SIG-M5 treated with dmso at 0.1 percent for 504 hours (cell line): ENCODE results near the gene ZKSCAN5.

Source experiments
- DNase-seq: peaks from one replicate; lab custom pipeline; 2025; ENCODE audit not compliant: unreplicated experiment; lab: John Stamatoyannopoulos, UW

The ZKSCAN5 gene

DNA sequence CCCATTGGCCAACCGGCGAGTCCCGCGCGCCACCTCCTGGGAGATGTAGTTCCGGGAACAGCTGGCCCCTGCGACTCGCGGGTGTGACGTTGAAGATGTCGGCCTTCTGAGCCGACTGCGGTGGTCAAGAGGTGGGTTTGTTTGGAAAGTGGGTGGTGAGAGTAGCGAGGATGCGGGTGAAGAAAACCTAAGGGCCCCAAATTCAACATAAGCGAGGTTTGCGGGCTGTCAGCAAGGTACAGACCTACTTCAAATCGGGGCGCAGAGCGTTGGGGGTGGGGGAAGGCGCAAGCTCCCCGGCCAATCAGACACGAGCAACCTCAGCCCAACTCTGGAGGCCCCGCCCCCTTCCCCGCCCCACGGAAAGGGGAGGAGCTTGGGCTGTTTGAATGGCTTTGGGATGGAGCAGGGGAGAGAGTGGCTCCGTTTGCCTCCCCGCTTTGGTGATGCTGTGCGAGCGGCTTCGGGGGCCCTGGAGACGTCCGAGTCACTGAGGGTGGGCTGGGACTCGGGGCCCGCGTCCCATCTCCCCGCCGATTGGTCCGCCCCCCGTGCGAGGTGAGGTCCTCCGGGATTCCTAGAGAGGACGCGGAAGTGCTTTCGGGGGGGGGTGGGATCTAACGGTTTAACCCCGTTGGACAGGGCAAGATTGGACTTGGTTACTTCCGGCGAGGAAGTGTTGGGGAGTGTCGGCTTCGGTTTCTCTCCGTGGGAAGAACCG is at the start of gene ZKSCAN5:
ZKSCAN5 (plus strand) TSS at position 60 of the 721 bp plus-strand sequence. CDS start 1,383 bp downstream, outside the sequence.
- DNase-seq, result peak; percentile 91

DNA sequence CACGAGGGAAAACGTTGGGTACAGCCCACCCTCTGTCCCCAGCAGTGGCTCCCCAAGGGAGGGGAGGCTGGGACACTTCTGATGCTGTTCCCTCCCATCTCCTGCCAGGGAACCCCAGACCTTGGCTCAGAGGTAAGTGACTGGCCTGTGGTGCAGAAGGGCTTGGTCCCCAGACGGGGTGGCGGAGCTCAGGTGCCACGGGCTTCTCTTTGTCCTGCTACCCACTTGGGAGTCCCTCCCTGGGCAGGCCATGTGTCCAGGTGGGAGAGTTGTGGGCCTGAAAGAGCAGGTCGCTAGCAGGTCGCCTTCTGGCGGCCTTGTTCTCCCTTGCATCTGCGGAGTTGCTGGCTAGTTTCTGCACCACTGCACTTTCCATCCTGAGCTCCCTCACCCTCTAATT is 48.6 kb upstream of the ZKSCAN5 start:
- DNase-seq, result no peak

DNA sequence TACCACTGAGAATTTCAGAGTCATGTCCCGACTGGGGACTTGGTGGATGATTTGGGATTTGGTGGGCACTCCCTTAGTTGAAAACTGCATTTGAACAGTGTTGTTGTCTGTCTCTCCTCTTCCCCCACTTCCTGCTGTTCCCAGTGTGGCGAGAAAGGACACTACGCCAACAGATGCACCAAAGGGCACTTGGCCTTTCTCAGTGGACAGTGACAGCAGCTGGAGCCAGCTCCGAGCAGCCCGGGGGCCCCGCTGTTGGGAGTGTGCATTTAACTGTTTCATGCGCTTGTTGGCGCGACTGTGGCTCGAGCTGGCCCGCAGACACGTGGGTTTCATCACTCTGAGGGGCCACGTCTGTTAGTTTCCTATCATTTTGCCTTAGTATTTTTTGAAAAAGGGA is 48.2 kb upstream of the ZKSCAN5 start:
- DNase-seq, result no peak

DNA sequence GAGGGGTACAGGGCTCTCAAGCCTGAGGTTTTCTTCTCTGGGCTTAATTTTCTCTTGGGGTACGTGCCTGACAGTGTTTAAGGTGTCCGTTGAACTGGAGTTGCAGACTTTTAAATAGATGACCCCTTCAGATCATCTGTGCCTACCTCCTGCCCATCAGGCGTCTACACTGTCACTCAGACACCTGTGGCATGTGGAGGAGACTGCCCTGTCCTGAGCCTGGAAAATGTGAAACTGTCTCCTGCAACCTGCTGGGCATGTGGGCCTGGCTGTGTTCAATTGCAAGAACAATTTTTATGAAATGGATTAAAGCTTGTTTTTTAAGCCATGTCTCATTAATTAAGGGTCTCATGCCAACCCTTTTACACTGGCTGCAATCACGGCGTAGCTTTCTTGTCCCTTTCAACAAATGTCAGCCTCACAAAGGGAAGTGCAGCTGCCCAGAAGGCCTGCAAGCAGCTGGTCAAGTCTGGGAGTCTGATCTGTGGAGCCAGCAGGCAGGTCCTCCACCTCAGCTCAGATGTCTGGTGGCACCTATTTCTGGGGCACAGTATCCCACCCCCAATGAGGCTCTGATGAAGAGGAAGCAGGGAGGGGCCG is 47.3 kb upstream of the ZKSCAN5 start:
- no peak for DNase-seq

DNA sequence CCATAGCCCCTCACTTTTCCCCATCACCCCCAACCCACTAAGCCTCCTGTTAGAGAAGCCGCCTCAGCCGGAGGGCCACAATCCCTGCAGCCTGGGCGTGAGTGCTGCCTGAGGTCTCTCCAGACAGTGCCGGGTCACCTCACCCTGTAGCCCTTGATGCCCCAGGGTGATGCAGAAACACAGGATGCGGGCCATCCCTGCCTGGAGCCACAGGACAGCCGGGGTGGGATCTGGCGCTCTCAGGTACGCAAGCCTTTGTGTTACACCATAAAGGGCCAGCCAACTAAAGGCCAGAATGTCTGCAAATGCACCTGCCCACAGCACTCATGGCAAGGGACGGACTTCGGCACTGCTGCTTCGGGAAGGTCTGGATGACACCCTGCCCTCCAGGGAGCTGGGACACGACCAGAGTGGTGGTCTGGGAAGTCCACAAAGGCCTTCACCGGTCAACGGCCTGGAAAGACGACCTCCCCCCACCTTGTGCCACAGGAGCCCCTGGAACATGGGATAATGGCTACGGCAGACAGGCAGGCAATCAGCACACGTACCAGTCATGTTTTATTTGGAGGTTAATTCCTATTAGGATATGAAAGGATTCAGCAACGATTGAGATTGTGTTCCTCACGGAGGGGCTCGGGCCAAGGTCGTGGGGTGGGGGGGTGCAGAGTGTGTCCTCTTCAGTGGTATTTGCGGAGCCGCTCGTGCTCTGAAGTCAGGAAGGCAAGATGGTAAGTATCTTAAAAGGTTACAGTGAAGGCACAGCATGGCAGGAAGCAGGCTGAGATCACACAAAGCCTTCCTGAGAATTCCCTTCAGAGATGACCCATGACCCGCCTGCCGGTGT is 46.6 kb upstream of the ZKSCAN5 start:
- DNase-seq, result no peak

GRCh38 chr7:99459087-99459486 is 45.4 kb upstream of the ZKSCAN5 start:
- peak; percentile 58 for DNase-seq

GRCh38 chr7:99460651-99461050 is 43.8 kb upstream of the ZKSCAN5 start:
- no peak for DNase-seq

- no peak for DNase-seq
Measured at GRCh38 chr7:99461221-99461620, 43.2 kb upstream of the ZKSCAN5 start.

DNA sequence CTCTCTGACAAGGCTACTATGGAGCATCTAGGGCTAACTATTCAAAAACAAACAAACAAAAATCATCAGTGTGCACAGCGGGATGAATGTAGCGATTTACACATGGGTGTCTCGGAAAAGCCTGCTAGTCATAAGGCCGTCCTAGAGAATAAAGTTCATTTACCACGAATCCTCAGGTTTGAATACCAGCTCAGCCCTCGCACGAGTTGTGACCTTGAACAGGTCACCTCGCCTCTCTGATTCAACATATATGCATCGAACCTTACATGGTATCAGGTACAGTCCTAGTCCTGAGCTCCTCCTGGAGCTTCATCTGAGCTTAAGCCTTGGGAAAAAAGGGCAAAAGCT is 39.1 kb upstream of the ZKSCAN5 start:
- DNase-seq, result no peak

DNA sequence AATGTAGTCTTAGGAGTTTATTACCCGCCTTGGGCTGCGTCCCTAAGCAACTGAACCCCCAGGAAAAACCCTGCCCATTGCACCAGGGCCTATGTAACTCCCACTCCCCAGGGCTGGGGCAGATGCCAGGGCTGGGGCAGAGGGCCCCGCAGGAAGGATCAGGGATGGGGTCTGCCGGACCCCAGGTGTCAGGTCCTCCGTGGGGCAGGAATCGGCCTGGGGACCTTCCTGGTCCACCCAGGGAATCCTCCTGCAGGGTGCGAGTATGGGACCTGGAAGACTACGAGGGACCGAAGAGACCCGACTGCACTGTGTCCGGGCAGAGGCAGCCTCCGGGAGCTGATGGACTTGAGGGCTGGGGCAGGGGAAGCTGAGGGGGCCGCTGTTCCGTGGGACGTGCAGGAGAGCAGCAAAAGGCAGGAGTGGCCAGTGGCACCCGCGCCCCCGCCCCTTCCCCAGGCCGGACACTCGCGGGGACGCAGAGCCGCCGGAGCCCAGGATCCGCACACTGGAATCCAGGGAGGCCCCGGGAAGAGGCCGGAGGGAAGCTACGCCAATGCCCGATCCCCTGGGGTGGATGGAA is 36.0 kb upstream of the ZKSCAN5 start:
- no peak for DNase-seq

- DNase-seq, result no peak
Measured at GRCh38 chr7:99469381-99470065, 34.9 kb upstream of the ZKSCAN5 start.

DNA sequence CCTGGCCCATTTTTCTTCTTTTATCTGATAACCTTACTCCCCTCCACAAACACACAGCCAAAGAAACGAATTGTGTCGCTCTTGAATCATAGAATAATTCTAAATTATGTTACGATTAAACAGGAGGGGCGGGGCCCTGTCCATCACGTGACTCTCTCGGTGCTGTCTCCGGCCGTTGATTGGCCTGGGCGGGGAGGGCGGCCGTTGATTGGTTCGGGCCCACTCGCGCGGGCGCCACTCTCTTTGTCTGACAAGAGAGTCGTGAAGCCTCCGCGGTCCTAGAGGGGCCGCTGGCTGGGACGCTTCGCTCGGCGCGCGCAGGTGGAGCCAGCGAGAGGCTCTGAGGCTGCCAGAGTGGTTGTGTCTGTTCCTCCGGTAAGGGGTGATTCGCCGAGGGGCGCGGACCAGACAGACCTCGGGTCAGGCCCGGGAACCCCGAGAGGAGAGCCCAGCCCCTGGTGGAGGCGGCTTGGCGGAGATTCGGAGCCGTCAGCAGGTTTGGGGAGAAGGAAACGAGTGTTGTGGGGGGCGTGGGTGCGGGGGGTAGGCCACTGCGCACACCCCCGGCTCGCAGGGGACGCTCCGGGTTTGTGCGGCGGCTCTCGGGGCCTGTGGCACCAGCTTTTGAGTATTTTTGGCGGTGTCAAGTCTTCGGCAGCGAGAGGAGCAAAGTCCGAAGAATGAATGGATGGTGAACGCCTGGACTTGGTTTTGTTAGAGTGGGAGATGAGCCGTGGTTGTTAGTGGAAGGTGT is 31.7 kb upstream of the ZKSCAN5 start, which contains the start of gene ZNF789:
ZNF789 (plus strand) TSS at position 330 of the 754 bp plus-strand sequence. CDS start 3,567 bp downstream, outside the sequence.
- DNase-seq, result peak; percentile 92

GRCh38 chr7:99473315-99473596 is 31.2 kb upstream of the ZKSCAN5 start:
- peak; percentile 88 for DNase-seq

DNA sequence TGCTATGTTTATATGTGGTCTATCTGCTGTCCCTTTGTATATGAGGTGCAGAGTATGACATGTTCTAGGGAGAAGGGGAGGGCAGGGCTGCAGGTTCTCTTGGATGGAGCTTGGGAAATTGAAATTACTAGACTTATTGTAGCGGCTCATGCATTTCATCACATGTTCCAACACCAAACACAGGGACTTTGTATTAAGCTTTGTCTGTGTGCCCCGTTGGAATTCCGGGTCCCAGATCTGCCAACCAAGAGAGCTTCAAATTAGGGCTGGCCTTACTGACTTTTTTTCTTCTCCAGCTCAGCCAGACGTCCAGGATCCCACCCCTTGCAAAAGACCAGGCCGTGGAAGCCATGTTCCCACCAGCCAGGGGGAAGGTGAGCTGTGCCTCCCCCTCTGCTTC is 28.4 kb upstream of the ZKSCAN5 start:
- DNase-seq, result no peak

DNA sequence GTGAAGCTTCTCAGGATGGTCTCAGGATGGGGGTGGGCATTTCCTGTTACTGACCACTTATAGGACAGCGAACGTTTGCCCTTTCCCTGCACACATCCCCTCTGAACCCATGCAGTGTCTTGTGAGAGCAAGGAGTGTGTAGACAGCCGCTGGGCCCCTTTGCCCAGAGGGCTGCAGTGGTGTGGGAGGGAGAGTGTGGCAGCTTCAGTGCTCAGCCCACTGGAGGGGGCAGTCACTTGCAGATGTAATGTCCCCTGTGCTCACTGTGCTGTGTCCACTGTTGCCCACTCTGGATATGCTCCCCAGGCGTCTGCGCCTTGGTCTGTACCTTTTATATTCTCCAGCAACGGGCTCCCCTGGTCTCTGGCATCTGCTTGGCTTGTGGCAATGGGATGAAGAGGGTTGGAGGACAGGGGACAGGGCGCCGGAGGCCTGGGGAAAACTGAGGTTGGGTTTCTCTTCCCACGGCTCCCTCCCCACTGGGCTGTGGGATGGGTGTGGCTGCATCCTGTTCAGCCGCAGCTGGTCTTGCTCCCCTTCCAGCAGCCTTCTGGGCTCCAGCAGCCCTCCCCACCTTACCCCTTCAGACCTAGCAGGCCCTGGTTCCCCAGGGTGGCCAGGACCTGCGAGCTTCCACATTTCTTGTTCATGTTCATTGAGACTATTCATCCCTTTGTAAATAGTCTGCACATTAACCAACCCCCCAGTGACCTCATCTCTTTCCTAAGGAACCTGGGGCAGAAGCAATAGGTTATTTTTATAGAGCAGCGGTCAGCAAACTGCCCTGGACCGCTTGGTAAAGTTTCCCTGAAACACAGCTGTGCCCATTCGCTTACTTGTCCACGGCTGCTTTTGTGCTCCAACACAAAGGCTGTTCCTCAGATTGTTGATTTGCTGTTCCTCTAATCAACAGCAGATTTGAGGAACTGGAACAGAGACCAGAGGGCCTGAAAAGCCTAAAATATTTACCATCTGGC is 25.7 kb upstream of the ZKSCAN5 start:
- no peak for DNase-seq

- DNase-seq, result no peak
Measured at GRCh38 chr7:99485094-99485493, 19.4 kb upstream of the ZKSCAN5 start.

DNA sequence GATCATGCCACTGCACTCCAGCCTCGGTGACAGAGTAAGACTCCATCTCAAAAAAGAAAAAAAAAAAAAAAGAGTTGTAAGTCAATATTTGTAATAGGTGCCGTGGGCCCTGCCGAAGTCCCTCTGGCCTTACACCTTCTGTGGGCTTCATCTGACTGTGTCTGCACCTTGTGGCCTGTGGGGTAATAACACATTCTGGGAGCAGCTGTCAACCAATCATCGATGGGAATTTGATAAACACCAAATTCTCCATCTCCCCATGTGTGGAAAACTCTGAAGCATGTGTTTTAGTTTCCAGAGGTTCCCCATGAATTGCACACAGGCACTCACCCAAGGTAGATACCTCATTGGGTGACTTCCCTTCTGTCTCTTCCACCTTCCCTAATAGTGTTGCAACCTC is 15.2 kb upstream of the ZKSCAN5 start:
- DNase-seq, result no peak

DNA sequence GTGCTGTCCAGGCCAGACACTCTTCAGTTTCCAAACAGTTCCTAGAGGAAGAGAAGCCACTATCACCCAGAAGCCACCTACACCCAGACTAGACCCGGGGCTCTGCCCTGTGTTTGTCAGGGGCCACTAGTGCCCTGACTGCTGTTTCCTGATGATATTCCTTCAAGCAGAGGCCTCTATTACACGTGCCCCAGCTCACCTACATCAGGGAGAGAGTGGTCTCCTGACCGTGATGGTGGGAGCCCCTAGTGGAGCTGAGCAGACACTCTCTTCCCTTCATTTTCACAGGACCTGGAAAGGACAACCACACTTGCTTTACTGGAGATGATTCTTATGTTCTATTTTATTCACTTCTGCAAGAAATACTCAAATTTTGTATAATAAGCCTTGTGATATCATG is 13.6 kb upstream of the ZKSCAN5 start:
- no peak for DNase-seq

- no peak for DNase-seq
Measured at GRCh38 chr7:99493823-99494222, 10.6 kb upstream of the ZKSCAN5 start.
